ENCODE results near the gene ACOT11.

DNA sequence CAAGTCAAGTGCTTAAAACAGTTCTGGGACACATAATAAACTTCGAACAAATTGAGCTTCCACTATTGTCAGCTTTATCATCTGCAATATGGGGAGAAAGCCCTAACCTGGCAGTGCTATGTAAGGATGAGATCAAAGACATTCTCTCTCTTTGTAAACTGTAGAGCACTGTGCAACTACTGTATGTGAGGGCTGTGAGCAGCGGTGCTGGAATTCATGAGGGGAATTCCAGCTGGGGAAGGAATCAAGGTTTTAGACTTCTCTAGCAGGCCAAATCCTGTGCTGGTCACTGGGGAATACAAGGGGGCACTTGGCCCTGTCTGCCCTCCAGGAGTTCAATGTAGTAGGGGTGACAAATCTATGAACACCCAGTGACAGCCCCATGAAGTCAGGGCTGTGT, 66.0 kb downstream of the ACOT11 start:
- TF ChIP-seq REST (IDR thresholded peaks at IDR 0.05; ENCODE audit: insufficient read depth in 1 of 2, low read depth in 2 of 2, low read length in 2 of 2) (no peak), SIN3A (IDR thresholded peaks at IDR 0.05; ENCODE audit: borderline replicate concordance, insufficient read depth, low read length) (no peak), POLR2AphosphoS5 (IDR thresholded peaks at IDR 0.05; ENCODE audit: low read depth, low read length) (no peak), TAF1 (IDR thresholded peaks at IDR 0.05; ENCODE audit: borderline replicate concordance, insufficient read depth, low read length) (no peak), FOXP2 (optimal IDR thresholded peaks at IDR 0.05; ENCODE audit: borderline replicate concordance, extremely low read depth, extremely low read length, insufficient read depth) (no peak)

Measured in PFSK-1 (cell line).